ENCODE data around the gene L3MBTL1.

L3MBTL1 gene

GRCh38 chr20:43590036-43590391, 82.5 kb downstream of the L3MBTL1 start:
- no peak for DNase-seq (ENCODE audit: low spot score)

- peak; percentile 92 for DNase-seq (ENCODE audit: low spot score)
Measured at GRCh38 chr20:43590392-43591303, 83.2 kb downstream of the L3MBTL1 start, which contains the start of gene IFT52. Gene IFT52 (plus strand): TSS chr20:43590937. CDS start chr20:43594699, 3,762 bp downstream.
